Body of pancreas (tissue), 4 donors: ENCODE data around the gene OOSP4A. TPM values are rescaled to one million over a fixed set of nuclear protein-coding genes. Genes with fewer than 3 reads are reported as not detected.

Experiments used
- ATAC-seq: fragments of 150-250 bp; one replicate; pipeline ENCODE4 v1.9.1; 2016
- DNase-seq, 4 donors: peaks; one replicate each; pipeline ENCODE4 v3.0.0-alpha.2; 2019
- H3K27ac ChIP-seq, 4 donors: fragments of 200-600 bp; sonication (generic); 1 replicate in 3 of 4; 2 replicates in 1 of 4; pipeline versions ENCODE4 v1.5.1 to v1.6.1; 2016 to 2019; ENCODE audit warnings: mild to moderate bottlenecking in 1 of 4, mixed read lengths in 1 of 4, moderate library complexity in 1 of 4
- H3K27me3 ChIP-seq, 2 donors: fragments of 200-600 bp; sonication (generic); one replicate each; pipeline ENCODE4 v1.6.0; 2016; ENCODE audit warnings: mild to moderate bottlenecking in 1 of 2
- H3K36me3 ChIP-seq, 2 donors: fragments of 200-600 bp; sonication (generic); replicated peaks in 1 of 2; 2 replicates each; pipeline ENCODE4 v1.5.1; 2016; ENCODE audit warnings: low read depth in 2 of 2; ENCODE audit not compliant: insufficient read depth in 1 of 2
- H3K4me1 ChIP-seq: fragments of 200-600 bp; sonication (generic); one replicate; pipeline ENCODE4 v1.6.0; 2016
- H3K4me3 ChIP-seq, 2 donors: fragments of 200-600 bp; sonication (generic); 1 replicate in 1 of 2; 2 replicates in 1 of 2; pipeline ENCODE4 v1.5.1; 2016 to 2019
- H3K9me3 ChIP-seq, 3 donors: fragments of 200-600 bp; sonication (generic); 1 replicate in 2 of 3; 2 replicates in 1 of 3; pipeline ENCODE4 v1.5.1; 2016
- POLR2A ChIP-seq, 3 donors: fragments of 450-650 bp; IDR thresholded peaks; one replicate each; pipeline ENCODE4 v1.6.1; 2016; ENCODE audit warnings: antibody characterized with exemption in 3 of 3, mild to moderate bottlenecking in 2 of 3
- WGBS, 2 donors: methylation state at CpG; one replicate each; pipeline ENCODE4 v1.1.5; 2017; 5-methylcytosine and 5-hydroxymethylcytosine counted together
- intact Hi-C: fragments of 100-400 bp; cut with DNase I; formaldehyde crosslinking; loops from one replicate; pipeline ENCODE4 v1.15.1; 2023
- total RNA-seq, 2 donors: library from RNA; depleted of rRNA; stranded (reverse); fragments of >200 nt; gene quantifications; one replicate each; pipeline ENCODE4 v1.1.0, GENCODE V29; 2016
- TF ChIP-seq, protein P1 (sequence below), 7 experiments: fragments of 450-650 bp in 4 of 7; fragments of 200-600 bp in 3 of 7; sonication (generic) in 3 of 7; IDR thresholded peaks; one replicate each; pipeline ENCODE4 v1.5.1; 2016 to 2019; ENCODE audit warnings: antibody characterized with exemption in 7 of 7

OOSP4A gene
- total RNA-seq, 2 donors from 2014 or later, result not detected

GRCh38 chr11:59938132-59938531, 25.7 kb upstream of the OOSP4A start, which contains the start of gene OOSP1:
TSS of gene OOSP1 (plus strand) at chr11:59938432. CDS start at chr11:59938455, 23 bp downstream.
- no peaks in the 10 kb centered on the region for H3K27me3 ChIP-seq
- H3K27ac ChIP-seq, result no peak within 1 kb of the TSS
- WGBS, 2 donors, result 38% methylated on average over 2 of the region's 2 CpGs
- no peak for ATAC-seq
- H3K4me3 ChIP-seq, result no peak within 1 kb of the TSS
- DNase-seq, result no peak
- no peaks in the 10 kb centered on the region for H3K9me3 ChIP-seq
- H3K36me3 ChIP-seq, result no peaks in the 10 kb centered on the region
- TF ChIP-seq, protein P1, sequence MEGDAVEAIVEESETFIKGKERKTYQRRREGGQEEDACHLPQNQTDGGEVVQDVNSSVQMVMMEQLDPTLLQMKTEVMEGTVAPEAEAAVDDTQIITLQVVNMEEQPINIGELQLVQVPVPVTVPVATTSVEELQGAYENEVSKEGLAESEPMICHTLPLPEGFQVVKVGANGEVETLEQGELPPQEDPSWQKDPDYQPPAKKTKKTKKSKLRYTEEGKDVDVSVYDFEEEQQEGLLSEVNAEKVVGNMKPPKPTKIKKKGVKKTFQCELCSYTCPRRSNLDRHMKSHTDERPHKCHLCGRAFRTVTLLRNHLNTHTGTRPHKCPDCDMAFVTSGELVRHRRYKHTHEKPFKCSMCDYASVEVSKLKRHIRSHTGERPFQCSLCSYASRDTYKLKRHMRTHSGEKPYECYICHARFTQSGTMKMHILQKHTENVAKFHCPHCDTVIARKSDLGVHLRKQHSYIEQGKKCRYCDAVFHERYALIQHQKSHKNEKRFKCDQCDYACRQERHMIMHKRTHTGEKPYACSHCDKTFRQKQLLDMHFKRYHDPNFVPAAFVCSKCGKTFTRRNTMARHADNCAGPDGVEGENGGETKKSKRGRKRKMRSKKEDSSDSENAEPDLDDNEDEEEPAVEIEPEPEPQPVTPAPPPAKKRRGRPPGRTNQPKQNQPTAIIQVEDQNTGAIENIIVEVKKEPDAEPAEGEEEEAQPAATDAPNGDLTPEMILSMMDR (IDR thresholded peaks at IDR 0.05), result no peak
- TF ChIP-seq POLR2A (IDR thresholded peaks at IDR 0.05), result no peak
- intact Hi-C loops, result no loop called here
- no peaks in the 10 kb centered on the region for H3K4me1 ChIP-seq

DNA sequence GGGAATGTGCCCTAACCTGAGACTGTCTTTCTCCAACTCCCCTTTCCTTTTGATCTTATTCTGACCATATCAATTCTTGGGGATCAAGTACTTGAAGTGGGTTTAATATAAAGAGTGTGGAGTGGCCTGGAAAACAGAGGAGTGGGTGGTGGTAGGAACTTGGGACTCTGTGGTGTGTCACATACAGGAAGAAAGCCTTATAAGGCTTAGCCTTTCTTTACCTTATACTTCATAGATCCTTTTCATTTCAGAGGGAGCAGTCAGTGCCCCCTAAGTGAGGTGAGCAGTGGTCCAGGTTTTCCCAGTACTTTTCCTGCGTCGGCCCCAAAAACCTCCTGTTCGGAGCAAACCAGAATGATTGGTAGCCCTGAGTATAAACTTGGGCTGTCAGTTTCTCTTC, 25.1 kb upstream of the OOSP4A start:
- Histone ChIP-seq H3K4me1 (no peaks in the 10 kb centered on the region), H3K27ac (no peak overlapping the region), H3K36me3 (no peaks in the 10 kb centered on the region), H3K27me3 (no peaks in the 10 kb centered on the region), H3K9me3 (no peaks in the 10 kb centered on the region), H3K4me3 (no peak overlapping the region)
- DNase-seq (no peak), ATAC-seq (no peak)
- intact Hi-C loops, result no loop called here
- WGBS, 2 donors, result 91% methylated on average over 3 of the region's 3 CpGs
- TF ChIP-seq POLR2A (IDR thresholded peaks at IDR 0.05), result no peak
- TF ChIP-seq, protein P1 (IDR thresholded peaks at IDR 0.05), result no peak

- H3K27ac ChIP-seq, result no peak overlapping the region
- H3K4me3 ChIP-seq, result no peak overlapping the region
- no peak for ATAC-seq
- 70 to 86% methylated on average over 2 of the region's 2 CpGs for WGBS, 2 donors
- H3K9me3 ChIP-seq, result no peaks in the 10 kb centered on the region
- no peak for DNase-seq
- H3K27me3 ChIP-seq, result no peaks in the 10 kb centered on the region
- H3K4me1 ChIP-seq, result no peaks in the 10 kb centered on the region
- H3K36me3 ChIP-seq, result no peaks in the 10 kb centered on the region
- intact Hi-C loops, result no loop called here
- TF ChIP-seq POLR2A (IDR thresholded peaks at IDR 0.05), result no peak
- TF ChIP-seq, protein P1 (IDR thresholded peaks at IDR 0.05), result no peak
Observed at GRCh38 chr11:59939482-59939881, 24.4 kb upstream of the OOSP4A start.

DNA sequence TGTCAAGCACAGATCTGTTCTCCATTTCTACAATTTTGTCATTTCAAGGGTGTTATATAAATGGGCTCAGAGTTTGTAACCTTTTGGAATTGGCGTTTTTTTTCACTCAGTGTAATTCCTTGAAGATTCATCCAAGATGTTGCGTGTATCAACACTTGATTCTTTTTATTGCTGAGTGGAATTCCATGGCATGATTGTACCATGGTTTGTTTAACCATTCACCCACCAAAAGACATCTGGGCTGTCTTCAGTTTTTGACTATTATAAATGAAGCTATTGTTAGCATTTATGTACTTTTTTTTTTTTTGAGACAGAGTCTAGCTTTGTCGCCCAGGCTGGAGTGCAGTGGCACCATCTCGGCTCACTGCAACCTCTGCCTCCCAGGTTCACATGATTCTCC, 22.7 kb upstream of the OOSP4A start:
- Histone ChIP-seq H3K4me3 (no peak overlapping the region), H3K4me1 (no peaks in the 10 kb centered on the region), H3K36me3 (no peaks in the 10 kb centered on the region), H3K27ac (no peak overlapping the region), H3K9me3 (no peaks in the 10 kb centered on the region), H3K27me3 (no peaks in the 10 kb centered on the region)
- 79 to 88% methylated on average over 4 of the region's 4 CpGs for WGBS, 2 donors
- intact Hi-C loops, result no loop called here
- no peak for TF ChIP-seq POLR2A (IDR thresholded peaks at IDR 0.05)
- TF ChIP-seq, protein P1 (IDR thresholded peaks at IDR 0.05), result no peak
- no peak for DNase-seq
- no peak for ATAC-seq

DNA sequence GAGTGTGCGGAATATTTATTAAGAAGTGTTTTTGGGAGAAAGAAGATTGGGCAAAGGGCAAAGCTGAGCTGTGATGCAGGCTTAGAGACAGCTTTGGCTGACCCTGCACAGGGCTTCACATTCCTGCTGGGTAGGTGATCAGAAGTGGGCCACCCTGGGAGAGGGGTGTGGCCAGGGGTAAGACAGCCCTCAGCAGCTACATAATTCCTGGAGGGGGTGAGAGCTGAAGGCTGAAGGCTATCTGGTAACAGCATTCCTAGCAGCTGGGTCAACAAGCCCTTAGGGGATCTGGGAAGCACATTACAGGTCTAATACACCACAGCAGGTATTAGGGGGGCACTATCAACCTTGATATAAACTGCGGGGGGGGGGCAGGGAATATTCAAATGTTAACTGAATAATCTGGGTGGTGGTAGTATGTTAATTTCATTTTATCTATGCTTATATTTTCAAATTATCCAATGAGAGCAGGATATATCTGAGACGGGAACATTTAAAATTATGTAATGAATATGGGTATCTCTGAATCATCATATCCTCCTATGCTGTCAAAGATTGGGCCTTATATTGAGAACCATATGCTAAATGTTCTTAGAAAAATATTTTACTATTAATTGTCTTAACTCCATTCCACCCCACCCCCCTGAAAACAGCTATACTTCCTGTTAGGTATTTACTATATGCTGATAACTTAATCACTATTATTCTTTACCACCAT, 19.7 kb upstream of the OOSP4A start:
- no peaks in the 10 kb centered on the region for H3K9me3 ChIP-seq
- no peak for DNase-seq
- H3K27ac ChIP-seq, result no peak overlapping the region
- H3K4me3 ChIP-seq, result no peak overlapping the region
- H3K4me1 ChIP-seq, result no peaks in the 10 kb centered on the region
- no peaks in the 10 kb centered on the region for H3K27me3 ChIP-seq
- 67 to 73% methylated on average over 3 of the region's 3 CpGs for WGBS, 2 donors
- intact Hi-C loops, result no loop called here
- H3K36me3 ChIP-seq, result no peaks in the 10 kb centered on the region
- TF ChIP-seq POLR2A (IDR thresholded peaks at IDR 0.05), result no peak
- TF ChIP-seq, protein P1 (IDR thresholded peaks at IDR 0.05), result no peak
- no peak for ATAC-seq
